H1 (cell line): Measurements from ENCODE around the gene SPTLC3. TPM values are rescaled to one million over a fixed set of nuclear protein-coding genes. Genes with fewer than 3 reads are reported as not detected.

Source experiments
- CTCF ChIA-PET: fragments of 300-600 bp; sonication (Branson Sonifier 250); formaldehyde crosslinking; loops from one replicate; lab custom pipeline; 2021; ENCODE audit not compliant: partially characterized antibody; lab: Charles Lee
- POLR2A ChIA-PET: fragments of 300-600 bp; sonication (Branson Sonifier 250); formaldehyde crosslinking; loops from one replicate; lab custom pipeline; 2021; ENCODE audit warnings: inconsistent platforms; ENCODE audit not compliant: partially characterized antibody; lab: Charles Lee
- DNase-seq, 2 experiments: peaks; one replicate each; pipeline versions ENCODE4 v3.0.0 to v3.0.0-alpha.2; 2010 to 2022; ENCODE audit warnings: low spot score in 2 of 2, low read depth in 1 of 2, mixed read lengths in 1 of 2
- FAIRE-seq: peaks from 2 replicates; lab custom pipeline; 2011; peaks lifted over from hg19 to GRCh38; lab: Jason Lieb, UNC
- H2AFZ ChIP-seq: 2 replicates; pipeline ENCODE4 v1.8.1; 2012; ENCODE audit warnings: low read length, inconsistent platforms
- H2AK5ac ChIP-seq: 2 replicates; pipeline ENCODE4 v1.6.1; 2013; ENCODE audit warnings: low read depth, low read length
- H2BK120ac ChIP-seq: replicated peaks from 2 replicates; pipeline ENCODE3; 2013; ENCODE audit warnings: low read depth, low read length, inconsistent platforms
- H2BK12ac ChIP-seq: 2 replicates; pipeline ENCODE4 v1.6.1; 2013; ENCODE audit warnings: low read depth, low read length
- H2BK15ac ChIP-seq: 2 replicates; pipeline ENCODE4 v1.6.1; 2013; ENCODE audit warnings: low read length
- H2BK20ac ChIP-seq: 2 replicates; pipeline ENCODE4 v1.6.1; 2013; ENCODE audit warnings: low read length
- H2BK5ac ChIP-seq: 2 replicates; pipeline ENCODE4 v1.6.1; 2013; ENCODE audit warnings: low read depth, low read length
- H3K14ac ChIP-seq: 2 replicates; pipeline ENCODE4 v1.6.1; 2013; ENCODE audit warnings: inconsistent platforms; ENCODE audit not compliant: insufficient read length
- H3K18ac ChIP-seq: 2 replicates; pipeline ENCODE4 v1.6.1; 2013; ENCODE audit warnings: low read length; ENCODE audit errors: extremely low read depth
- H3K23ac ChIP-seq: 2 replicates; pipeline ENCODE4 v1.6.1; 2013; ENCODE audit warnings: inconsistent platforms; ENCODE audit not compliant: insufficient read length
- H3K23me2 ChIP-seq: 2 replicates; pipeline ENCODE4 v1.6.1; 2013; ENCODE audit warnings: low read depth, low read length
- H3K27ac ChIP-seq: 2 replicates; pipeline ENCODE4 v1.6.1; 2011; ENCODE audit warnings: low read depth, low read length, inconsistent platforms
- H3K27me3 ChIP-seq, 4 experiments: replicated peaks in 1 of 4; 1 replicate in 1 of 4; 2 replicates in 3 of 4; pipeline versions ENCODE4 v1.6.1 to v1.8.1; 2011 to 2013; ENCODE audit warnings: low read length in 3 of 4, mild to moderate bottlenecking in 3 of 4, inconsistent platforms in 2 of 4, mixed read lengths in 2 of 4, moderate library complexity in 1 of 4; ENCODE audit not compliant: control insufficient read depth in 3 of 4, insufficient read depth in 3 of 4; ENCODE audit errors: extremely low read depth in 1 of 4
- H3K36me3 ChIP-seq, 4 experiments: 2 replicates each; pipeline versions ENCODE4 v1.6.1 to v1.8.1; 2011 to 2013; ENCODE audit warnings: mild to moderate bottlenecking in 4 of 4, low read length in 3 of 4, moderate library complexity in 2 of 4, control low read depth in 1 of 4, inconsistent platforms in 1 of 4; ENCODE audit not compliant: insufficient read depth in 4 of 4, control insufficient read depth in 2 of 4
- H3K4ac ChIP-seq: replicated peaks from 2 replicates; pipeline ENCODE3; 2013; ENCODE audit warnings: low read length, low read depth, mixed read lengths, inconsistent platforms; ENCODE audit not compliant: insufficient read length
- H3K4me1 ChIP-seq, 4 experiments: replicated peaks in 1 of 4; 1 replicate in 1 of 4; 2 replicates in 3 of 4; pipeline versions ENCODE4 v1.6.1 to v1.8.1; 2011 to 2013; ENCODE audit warnings: low read length in 3 of 4, inconsistent platforms in 2 of 4, mixed read lengths in 1 of 4; ENCODE audit not compliant: insufficient read depth in 4 of 4, control insufficient read depth in 3 of 4
- H3K4me2 ChIP-seq, 2 experiments: 2 replicates each; pipeline versions ENCODE4 v1.6.1 to v1.8.1; 2011 to 2013; ENCODE audit warnings: low read depth in 2 of 2, low read length in 2 of 2, control low read depth in 1 of 2, inconsistent platforms in 1 of 2, mild to moderate bottlenecking in 1 of 2; ENCODE audit not compliant: insufficient read depth in 1 of 2
- H3K4me3 ChIP-seq, 4 experiments: fragments of 200-600, 300-600 bp in 1 of 4; sonication (generic), shearing (Covaris generic), sonication (Bioruptor Twin) in 1 of 4; 2 replicates each; pipeline versions ENCODE4 v1.5.1 to v1.8.1; 2011 to 2016; ENCODE audit warnings: low read length in 4 of 4, low read depth in 3 of 4, control low read depth in 2 of 4, inconsistent platforms in 2 of 4, mild to moderate bottlenecking in 2 of 4, mixed read lengths in 1 of 4, moderate library complexity in 1 of 4; ENCODE audit not compliant: insufficient read depth in 2 of 4; ENCODE audit errors: extremely low read depth in 1 of 4
- H3K56ac ChIP-seq: replicated peaks from 2 replicates; pipeline ENCODE3; 2013; ENCODE audit warnings: low read depth, mild to moderate bottlenecking, mixed read lengths, low read length, inconsistent platforms; ENCODE audit not compliant: insufficient read length
- H3K79me1 ChIP-seq: 2 replicates; pipeline ENCODE4 v1.6.1; 2013; ENCODE audit warnings: low read depth, low read length, control low read depth
- H3K79me2 ChIP-seq, 2 experiments: 2 replicates each; pipeline versions ENCODE4 v1.6.1 to v1.8.1; 2012 to 2013; ENCODE audit warnings: low read length in 2 of 2, mild to moderate bottlenecking in 2 of 2, inconsistent platforms in 1 of 2; ENCODE audit not compliant: insufficient read depth in 2 of 2, control insufficient read depth in 1 of 2
- H3K9ac ChIP-seq, 4 experiments: replicated peaks in 1 of 4; 1 replicate in 1 of 4; 2 replicates in 3 of 4; pipeline versions ENCODE4 v1.6.1 to v1.8.1; 2011 to 2013; ENCODE audit warnings: low read depth in 3 of 4, low read length in 3 of 4, control low read depth in 2 of 4, mild to moderate bottlenecking in 2 of 4, moderate library complexity in 2 of 4, inconsistent platforms in 1 of 4; ENCODE audit errors: extremely low read depth in 1 of 4
- H3K9me3 ChIP-seq, 2 experiments: 2 replicates each; pipeline versions ENCODE4 v1.6.1 to v1.8.1; 2012 to 2013; ENCODE audit warnings: mild to moderate bottlenecking in 2 of 2, moderate library complexity in 2 of 2, control low read depth in 1 of 2, inconsistent platforms in 1 of 2, low read depth in 1 of 2, low read length in 1 of 2, mixed read lengths in 1 of 2; ENCODE audit not compliant: insufficient read depth in 2 of 2
- H4K20me1 ChIP-seq, 2 experiments: replicated peaks in 1 of 2; 2 replicates each; pipeline versions ENCODE3 to v1.8.1; 2011 to 2013; ENCODE audit warnings: inconsistent platforms in 2 of 2, low read length in 2 of 2, mild to moderate bottlenecking in 1 of 2; ENCODE audit not compliant: insufficient read depth in 2 of 2, control insufficient read depth in 1 of 2
- H4K5ac ChIP-seq: 2 replicates; pipeline ENCODE4 v1.6.1; 2013; ENCODE audit warnings: low read length, low read depth, mixed read lengths, inconsistent platforms; ENCODE audit not compliant: insufficient read length
- H4K8ac ChIP-seq: 2 replicates; pipeline ENCODE4 v1.8.0; 2013; ENCODE audit warnings: mild to moderate bottlenecking, moderate library complexity, low read length, inconsistent platforms; ENCODE audit not compliant: insufficient read depth; ENCODE audit errors: extremely low read depth
- H4K91ac ChIP-seq: replicated peaks from 2 replicates; pipeline ENCODE3; 2013; ENCODE audit warnings: low read length, mixed read lengths, inconsistent platforms; ENCODE audit not compliant: insufficient read length
- CREB1 ChIP-seq: IDR thresholded peaks from 2 replicates; pipeline ENCODE4 v1.6.1; 2012; ENCODE audit warnings: inconsistent platforms
- MAFK ChIP-seq: IDR thresholded peaks from 2 replicates; pipeline ENCODE4 v1.6.1; 2012; ENCODE audit warnings: low read depth, mild to moderate bottlenecking, improper control_type of control experiment, low read length
- POU5F1 ChIP-seq: IDR thresholded peaks from 2 replicates; pipeline ENCODE4 v1.6.1; 2011; ENCODE audit warnings: low read depth, mild to moderate bottlenecking, low read length, moderate library complexity
- RXRA ChIP-seq: IDR thresholded peaks from 2 replicates; pipeline ENCODE4 v1.6.1; 2011; ENCODE audit warnings: low read depth, mild to moderate bottlenecking, low read length, moderate library complexity; ENCODE audit not compliant: insufficient read depth
- SAP30 ChIP-seq: fragments of 300-600 bp; sonication (generic); IDR thresholded peaks from 2 replicates; pipeline ENCODE4 v1.7.1; 2012; ENCODE audit warnings: low read length, moderate library complexity, mild to moderate bottlenecking, inconsistent platforms; ENCODE audit not compliant: insufficient read depth, insufficient replicate concordance
- TAF1 ChIP-seq: IDR thresholded peaks from 2 replicates; pipeline ENCODE4 v1.6.1; 2011; ENCODE audit warnings: mild to moderate bottlenecking, low read depth, low read length
- WGBS, 2 experiments: shearing (Covaris generic) in 1 of 2; methylation state at CpG; one replicate each; pipeline versions ENCODE4 v1.1.6 to v1.1.7; 2013 to 2015; ENCODE audit warnings: low lambda C conversion rate in 2 of 2, mixed read lengths in 2 of 2, inconsistent platforms in 1 of 2, low coverage in 1 of 2, missing lambda C conversion rate in 1 of 2; ENCODE audit not compliant: insufficient replicate concordance in 2 of 2, insufficient coverage in 1 of 2, insufficient read length in 1 of 2; ENCODE audit errors: extremely low coverage in 1 of 2, missing lambda C conversion rate in 1 of 2; 5-methylcytosine and 5-hydroxymethylcytosine counted together
- polyA plus RNA-seq, 7 experiments: library from polyadenylated mRNA; depleted of rRNA in 3 of 7; stranded (reverse) in 5 of 7; unstranded in 2 of 7; fragments of >200 nt in 5 of 7; fragments of 200-250 nt in 2 of 7; gene quantifications; 1 replicate in 5 of 7; 2 replicates in 1 of 7; 4 replicates in 1 of 7; pipeline versions ENCODE4 v1.2.1 to v1.2.3, GENCODE V29; 2011 to 2013; ENCODE audit warnings: missing spikeins in 2 of 7, mixed read lengths in 2 of 7
- total RNA-seq: library from RNA; stranded (reverse); fragmentation: NEBNext Ultra II Directional; extraction: Animal tissue kit (Norgen Biotek cat#: 25700); gene quantifications from 2 replicates; pipeline ENCODE4 v1.2.1, GENCODE V29; 2021
- TF ChIP-seq, protein P1 (sequence below): IDR thresholded peaks from 2 replicates; pipeline ENCODE4 v1.6.1; 2012; ENCODE audit warnings: low read length, inconsistent platforms
- TF ChIP-seq, protein P2 (sequence below): IDR thresholded peaks from 2 replicates; pipeline ENCODE4 v1.6.1; 2012; ENCODE audit warnings: inconsistent platforms

Gene SPTLC3
- total and polyA plus RNA-seq, 2 of the 8 experiments (the other 6 are each of a cell fraction or from before 2014, with no cell fraction given): 0.23 to 0.82 TPM

DNA sequence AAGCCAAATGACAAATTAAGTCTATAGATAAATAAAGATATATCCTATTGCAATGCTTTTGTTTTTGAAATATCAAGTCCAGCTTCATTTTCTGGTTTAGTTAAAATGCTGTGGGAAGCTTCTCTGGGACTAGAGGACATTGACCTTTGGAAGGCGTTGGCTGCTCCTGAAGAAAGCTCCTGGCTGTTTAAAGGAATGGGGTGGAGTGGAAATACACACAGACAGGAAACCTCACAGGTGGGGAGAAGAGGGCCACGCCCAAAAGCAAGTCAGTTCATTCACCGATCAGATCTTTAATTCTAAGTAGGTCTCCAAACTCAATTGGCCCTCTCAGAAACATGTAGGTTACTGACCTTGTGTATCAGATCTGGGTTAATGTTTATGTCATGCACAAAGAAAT is 59.6 kb downstream of the SPTLC3 start:
- H2AK5ac ChIP-seq: no peak overlapping the region
- DNase-seq (no peak), FAIRE-seq (no peak)
- H3K79me2 ChIP-seq: no peaks in the 10 kb centered on the region
- ChIA-PET POLR2A (no interaction called here), CTCF (interaction anchor here (0.6 kb wide), 1 partner anchor 220 kb away, joined by 3 read pairs; no protein-coding TSS in a partner anchor)
- no peak overlapping the region for H3K4me3 ChIP-seq
- no peak overlapping the region for H2BK5ac ChIP-seq
- H3K4me1 ChIP-seq: no peaks in the 10 kb centered on the region
- H4K20me1 ChIP-seq: no peaks in the 10 kb centered on the region
- H3K9ac ChIP-seq: no peak overlapping the region
- TF ChIP-seq MAFK: no peak
- TF ChIP-seq SAP30: no peak
- TF ChIP-seq CREB1: no peak
- TF ChIP-seq, protein P1, sequence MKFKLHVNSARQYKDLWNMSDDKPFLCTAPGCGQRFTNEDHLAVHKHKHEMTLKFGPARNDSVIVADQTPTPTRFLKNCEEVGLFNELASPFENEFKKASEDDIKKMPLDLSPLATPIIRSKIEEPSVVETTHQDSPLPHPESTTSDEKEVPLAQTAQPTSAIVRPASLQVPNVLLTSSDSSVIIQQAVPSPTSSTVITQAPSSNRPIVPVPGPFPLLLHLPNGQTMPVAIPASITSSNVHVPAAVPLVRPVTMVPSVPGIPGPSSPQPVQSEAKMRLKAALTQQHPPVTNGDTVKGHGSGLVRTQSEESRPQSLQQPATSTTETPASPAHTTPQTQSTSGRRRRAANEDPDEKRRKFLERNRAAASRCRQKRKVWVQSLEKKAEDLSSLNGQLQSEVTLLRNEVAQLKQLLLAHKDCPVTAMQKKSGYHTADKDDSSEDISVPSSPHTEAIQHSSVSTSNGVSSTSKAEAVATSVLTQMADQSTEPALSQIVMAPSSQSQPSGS: no peak
- no peak for TF ChIP-seq POU5F1
- TF ChIP-seq, protein P2, sequence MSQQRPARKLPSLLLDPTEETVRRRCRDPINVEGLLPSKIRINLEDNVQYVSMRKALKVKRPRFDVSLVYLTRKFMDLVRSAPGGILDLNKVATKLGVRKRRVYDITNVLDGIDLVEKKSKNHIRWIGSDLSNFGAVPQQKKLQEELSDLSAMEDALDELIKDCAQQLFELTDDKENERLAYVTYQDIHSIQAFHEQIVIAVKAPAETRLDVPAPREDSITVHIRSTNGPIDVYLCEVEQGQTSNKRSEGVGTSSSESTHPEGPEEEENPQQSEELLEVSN: no peak
- no peak for TF ChIP-seq TAF1
- TF ChIP-seq RXRA: no peak
- no peak overlapping the region for H4K8ac ChIP-seq
- H2AFZ ChIP-seq: no peak overlapping the region
- H2BK12ac ChIP-seq: no peak overlapping the region
- H2BK15ac ChIP-seq: no peak overlapping the region
- no peaks in the 10 kb centered on the region for H3K23me2 ChIP-seq
- no peak overlapping the region for H3K4me2 ChIP-seq
- 100% methylated on average over 3 of the region's 3 CpGs; no CpG with 5 or more reads in 1 of the 2 experiments for WGBS, 2 experiments
- no peak overlapping the region for H3K56ac ChIP-seq
- no peaks in the 10 kb centered on the region for H3K27me3 ChIP-seq
- H3K14ac ChIP-seq: no peak overlapping the region
- no peak overlapping the region for H3K23ac ChIP-seq
- H3K4ac ChIP-seq: no peak overlapping the region
- H4K5ac ChIP-seq: no peak overlapping the region
- H3K27ac ChIP-seq: no peak overlapping the region
- H3K9me3 ChIP-seq: peaks cover 3 to 6% of the 10 kb centered on the region in 2 experiments; a peak in 1 of 4 replicates
- H2BK20ac ChIP-seq: no peak overlapping the region
- no peaks in the 10 kb centered on the region for H3K36me3 ChIP-seq
- no peak overlapping the region for H3K18ac ChIP-seq
- H4K91ac ChIP-seq: no peak overlapping the region
- no peaks in the 10 kb centered on the region for H3K79me1 ChIP-seq
- H2BK120ac ChIP-seq: no peak overlapping the region
